Esophagus muscularis mucosa (tissue), 3 donors: ENCODE measurements around the gene OGFR.
A peak's percentile ranks its signal among the peaks of the same experiment; 100 is the strongest.

Source experiments
- POLR2AphosphoS5 ChIP-seq, 2 donors: sonication (generic); formaldehyde crosslinking; IDR thresholded peaks; one replicate each; pipeline ENCODE4 v1.6.1; 2017; ENCODE audit warnings: antibody characterized with exemption in 2 of 2
- TF ChIP-seq, protein P1 (sequence below), 3 experiments: fragments of 200-600 bp in 2 of 3; fragments of 450-650 bp in 1 of 3; sonication (generic) in 2 of 3; IDR thresholded peaks; one replicate each; pipeline ENCODE4 v1.5.1; 2017 to 2019; ENCODE audit warnings: antibody characterized with exemption in 3 of 3, mild to moderate bottlenecking in 2 of 3, moderate library complexity in 1 of 3

GRCh38 chr20:62815066-62815991 is 10.7 kb downstream of the OGFR start:
- TF ChIP-seq, protein P1, sequence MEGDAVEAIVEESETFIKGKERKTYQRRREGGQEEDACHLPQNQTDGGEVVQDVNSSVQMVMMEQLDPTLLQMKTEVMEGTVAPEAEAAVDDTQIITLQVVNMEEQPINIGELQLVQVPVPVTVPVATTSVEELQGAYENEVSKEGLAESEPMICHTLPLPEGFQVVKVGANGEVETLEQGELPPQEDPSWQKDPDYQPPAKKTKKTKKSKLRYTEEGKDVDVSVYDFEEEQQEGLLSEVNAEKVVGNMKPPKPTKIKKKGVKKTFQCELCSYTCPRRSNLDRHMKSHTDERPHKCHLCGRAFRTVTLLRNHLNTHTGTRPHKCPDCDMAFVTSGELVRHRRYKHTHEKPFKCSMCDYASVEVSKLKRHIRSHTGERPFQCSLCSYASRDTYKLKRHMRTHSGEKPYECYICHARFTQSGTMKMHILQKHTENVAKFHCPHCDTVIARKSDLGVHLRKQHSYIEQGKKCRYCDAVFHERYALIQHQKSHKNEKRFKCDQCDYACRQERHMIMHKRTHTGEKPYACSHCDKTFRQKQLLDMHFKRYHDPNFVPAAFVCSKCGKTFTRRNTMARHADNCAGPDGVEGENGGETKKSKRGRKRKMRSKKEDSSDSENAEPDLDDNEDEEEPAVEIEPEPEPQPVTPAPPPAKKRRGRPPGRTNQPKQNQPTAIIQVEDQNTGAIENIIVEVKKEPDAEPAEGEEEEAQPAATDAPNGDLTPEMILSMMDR (IDR thresholded peaks at IDR 0.05), result no peak
- peak in 1 of 2 donors; percentile 24 for TF ChIP-seq POLR2AphosphoS5 (IDR thresholded peaks at IDR 0.05)
